ENCODE data around the gene IGF2BP2.

DNA sequence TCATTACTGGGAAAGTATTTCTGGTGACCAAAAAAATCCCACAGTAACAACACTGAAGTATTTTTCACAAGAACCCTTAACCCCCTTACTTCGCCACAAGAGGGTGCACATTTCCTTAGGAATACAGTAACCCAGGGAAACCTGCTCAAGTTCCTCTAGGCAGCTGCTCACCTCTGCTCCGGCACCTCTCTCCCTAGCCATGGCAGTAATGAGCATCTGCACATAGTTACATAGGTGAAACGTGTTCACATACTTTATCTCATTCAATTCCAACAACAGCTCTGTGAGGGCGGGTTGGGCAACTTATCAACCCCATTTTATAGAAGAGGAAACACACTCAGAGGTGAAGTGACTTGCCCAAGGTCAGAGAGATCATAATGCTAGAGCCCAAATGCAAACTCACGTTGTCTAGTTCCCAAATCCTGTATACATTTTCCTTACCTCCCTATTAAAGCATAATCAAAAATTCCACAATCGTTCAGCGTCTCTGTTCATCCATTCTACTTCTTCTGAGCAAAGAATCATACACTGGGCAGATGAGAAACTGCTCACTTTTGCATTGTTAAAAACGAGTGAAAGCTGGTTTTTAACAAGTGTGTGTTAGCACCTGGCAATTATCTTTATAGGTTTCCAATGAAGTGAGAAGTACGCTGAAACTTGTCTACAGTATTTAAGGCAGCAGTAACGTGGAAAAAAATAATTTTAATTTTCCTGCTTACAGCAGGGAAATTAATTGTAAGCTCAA lies 90.7 kb downstream of the IGF2BP2 start:
- TF ChIP-seq, protein P1, sequence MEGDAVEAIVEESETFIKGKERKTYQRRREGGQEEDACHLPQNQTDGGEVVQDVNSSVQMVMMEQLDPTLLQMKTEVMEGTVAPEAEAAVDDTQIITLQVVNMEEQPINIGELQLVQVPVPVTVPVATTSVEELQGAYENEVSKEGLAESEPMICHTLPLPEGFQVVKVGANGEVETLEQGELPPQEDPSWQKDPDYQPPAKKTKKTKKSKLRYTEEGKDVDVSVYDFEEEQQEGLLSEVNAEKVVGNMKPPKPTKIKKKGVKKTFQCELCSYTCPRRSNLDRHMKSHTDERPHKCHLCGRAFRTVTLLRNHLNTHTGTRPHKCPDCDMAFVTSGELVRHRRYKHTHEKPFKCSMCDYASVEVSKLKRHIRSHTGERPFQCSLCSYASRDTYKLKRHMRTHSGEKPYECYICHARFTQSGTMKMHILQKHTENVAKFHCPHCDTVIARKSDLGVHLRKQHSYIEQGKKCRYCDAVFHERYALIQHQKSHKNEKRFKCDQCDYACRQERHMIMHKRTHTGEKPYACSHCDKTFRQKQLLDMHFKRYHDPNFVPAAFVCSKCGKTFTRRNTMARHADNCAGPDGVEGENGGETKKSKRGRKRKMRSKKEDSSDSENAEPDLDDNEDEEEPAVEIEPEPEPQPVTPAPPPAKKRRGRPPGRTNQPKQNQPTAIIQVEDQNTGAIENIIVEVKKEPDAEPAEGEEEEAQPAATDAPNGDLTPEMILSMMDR (IDR thresholded peaks at IDR 0.05) = peak in 4 of 5 experiments; percentile 27 to 53 (median 40)
- TF ChIP-seq POLR2A (IDR thresholded peaks at IDR 0.05) = no peak
- TF ChIP-seq EP300 (IDR thresholded peaks at IDR 0.05) = no peak
